ENCODE results near the gene PDE6G.

The PDE6G gene

GRCh38 chr17:81656118-81656743 is at the start of gene PDE6G:
Gene PDE6G (minus strand): TSS chr17:81656542. CDS start chr17:81653305, 3,237 bp downstream.
- DNase-seq = no peak

GRCh38 chr17:81705518-81706231 is 49.3 kb upstream of the PDE6G start:
- DNase-seq = no peak

- no peak for DNase-seq
These were observed 47.7 kb upstream of the PDE6G start for GRCh38 chr17:81703747-81704654.

- DNase-seq = peak; percentile 88
These were observed 46.8 kb upstream of the PDE6G start, which contains the start of gene MRPL12 for GRCh38 chr17:81702934-81703746. Gene MRPL12 (plus strand): TSS chr17:81703367. CDS start chr17:81703502, 135 bp downstream.

GRCh38 chr17:81701288-81702071 is 45.1 kb upstream of the PDE6G start:
- DNase-seq = no peak

- no peak for DNase-seq
These were observed 44.3 kb upstream of the PDE6G start for GRCh38 chr17:81700353-81701287.

GRCh38 chr17:81697261-81698044 is 41.1 kb upstream of the PDE6G start:
- DNase-seq = no peak

- no peak for DNase-seq
These were observed 40.0 kb upstream of the PDE6G start for GRCh38 chr17:81696218-81696941.

GRCh38 chr17:81695801-81696200 is 39.5 kb upstream of the PDE6G start:
- DNase-seq = no peak

GRCh38 chr17:81695211-81695610 is 38.9 kb upstream of the PDE6G start:
- no peak for DNase-seq

GRCh38 chr17:81694810-81695209 is 38.5 kb upstream of the PDE6G start:
- DNase-seq = no peak

GRCh38 chr17:81693509-81694210 is 37.3 kb upstream of the PDE6G start:
- DNase-seq = no peak

GRCh38 chr17:81691608-81692007 is 35.3 kb upstream of the PDE6G start:
- no peak for DNase-seq

GRCh38 chr17:81691196-81691595 is 34.9 kb upstream of the PDE6G start:
- DNase-seq = no peak

- DNase-seq = no peak
These were observed 34.2 kb upstream of the PDE6G start for GRCh38 chr17:81690549-81690948.

- DNase-seq = no peak
These were observed 33.7 kb upstream of the PDE6G start for GRCh38 chr17:81690066-81690465.

GRCh38 chr17:81688616-81689015 is 32.3 kb upstream of the PDE6G start:
- no peak for DNase-seq
